Right lung (tissue), 5 donors: ENCODE data around the gene FICD. TPM values are rescaled to one million over a fixed set of nuclear protein-coding genes. Genes with fewer than 3 reads are reported as not detected.
"Not testable (repeated sequence)": the region's sequence is repeated elsewhere in the genome, so short reads cannot be mapped to it uniquely, and the experiment has no call there.

Experiments used
- DNase-seq, 2 donors: peaks; one replicate each; pipeline ENCODE4 v3.0.0-alpha.2; 2013
- polyA plus RNA-seq, 5 donors: library from polyadenylated mRNA; unstranded; fragments of 120-200 nt; gene quantifications; one replicate each; pipeline versions ENCODE4 v1.2.1 to v1.2.3, GENCODE V29; 2013; ENCODE audit warnings: inconsistent platforms in 1 of 5, low replicate concordance in 1 of 5; ENCODE audit not compliant: insufficient read length in 5 of 5, insufficient read depth in 1 of 5

The FICD gene
- polyA plus RNA-seq, 5 donors = 2.3 to 3.1 (median 2.8) TPM

GRCh38 chr12:108530161-108530560 is 15.1 kb downstream of the FICD start:
- no peak for DNase-seq

- no peak for DNase-seq
Measured at GRCh38 chr12:108531929-108532848, 17.1 kb downstream of the FICD start.

GRCh38 chr12:108538146-108538545 is 23.1 kb downstream of the FICD start:
- peak in 1 of 2 donors; percentile 24 for DNase-seq

GRCh38 chr12:108538616-108539195 is 23.6 kb downstream of the FICD start:
- DNase-seq = peak in 1 of 2 donors; percentile 6

- DNase-seq = no peak
Measured at GRCh38 chr12:108542320-108542719, 27.2 kb downstream of the FICD start.

GRCh38 chr12:108543652-108544051 is 28.6 kb downstream of the FICD start:
- no peak for DNase-seq

GRCh38 chr12:108547686-108548085 is 32.6 kb downstream of the FICD start:
- no peak for DNase-seq

GRCh38 chr12:108548954-108549521 is 34.0 kb downstream of the FICD start:
- no peak for DNase-seq

- no peak for DNase-seq
Measured at GRCh38 chr12:108551535-108551934, 36.5 kb downstream of the FICD start.

- no peak for DNase-seq
Measured at GRCh38 chr12:108553799-108554198, 38.7 kb downstream of the FICD start.

- DNase-seq = not testable (repeated sequence)
Measured at GRCh38 chr12:108555383-108555782, 40.3 kb downstream of the FICD start.

- DNase-seq = no peak
Measured at GRCh38 chr12:108559007-108559655, 44.1 kb downstream of the FICD start.

- DNase-seq = no peak
Measured at GRCh38 chr12:108559748-108560147, 44.7 kb downstream of the FICD start.

GRCh38 chr12:108560321-108560721 is 45.2 kb downstream of the FICD start:
- no peak for DNase-seq

GRCh38 chr12:108560752-108561719 is 46.0 kb downstream of the FICD start, which contains the start of gene SART3:
TSS of gene SART3 (minus strand) at chr12:108561173. CDS start at chr12:108561154, 19 bp downstream.
- peak; percentile 89 to 92 for DNase-seq

- no peak for DNase-seq
Measured at GRCh38 chr12:108561852-108562347, 46.8 kb downstream of the FICD start.

- peak; percentile 99 for DNase-seq
Measured at GRCh38 chr12:108562348-108563135, 47.5 kb downstream of the FICD start, which contains the start of gene ISCU. TSS of gene ISCU (plus strand) at chr12:108562596. CDS start at chr12:108562623, 27 bp downstream.

GRCh38 chr12:108563136-108563803 is 48.2 kb downstream of the FICD start:
- DNase-seq = peak; percentile 70 to 77

GRCh38 chr12:108563804-108564151 is 48.7 kb downstream of the FICD start:
- DNase-seq = no peak
